ENCODE results near the gene PKN3.
"Not testable (repeated sequence)": the region's sequence is repeated elsewhere in the genome, so short reads cannot be mapped to it uniquely, and the experiment has no call there.

PKN3 gene

DNA sequence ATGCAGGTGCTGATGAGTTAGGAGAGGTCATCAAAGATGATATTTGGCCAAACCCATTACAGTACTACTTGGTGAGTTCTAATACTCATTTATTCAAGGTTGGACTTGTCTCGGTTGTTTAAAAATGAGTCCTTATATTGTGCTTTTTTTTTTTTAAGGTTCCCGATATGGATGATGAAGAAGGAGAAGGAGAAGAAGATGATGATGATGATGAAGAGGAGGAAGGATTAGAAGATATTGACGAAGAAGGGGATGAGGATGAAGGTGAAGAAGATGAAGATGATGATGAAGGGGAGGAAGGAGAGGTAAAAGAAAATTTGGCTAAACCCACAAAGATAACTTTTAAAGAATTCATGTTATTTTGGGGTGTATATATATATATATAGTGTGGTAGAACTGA is 8.6 kb upstream of the PKN3 start:
- DNase-seq (ENCODE audit: low spot score), result not testable (repeated sequence)

DNA sequence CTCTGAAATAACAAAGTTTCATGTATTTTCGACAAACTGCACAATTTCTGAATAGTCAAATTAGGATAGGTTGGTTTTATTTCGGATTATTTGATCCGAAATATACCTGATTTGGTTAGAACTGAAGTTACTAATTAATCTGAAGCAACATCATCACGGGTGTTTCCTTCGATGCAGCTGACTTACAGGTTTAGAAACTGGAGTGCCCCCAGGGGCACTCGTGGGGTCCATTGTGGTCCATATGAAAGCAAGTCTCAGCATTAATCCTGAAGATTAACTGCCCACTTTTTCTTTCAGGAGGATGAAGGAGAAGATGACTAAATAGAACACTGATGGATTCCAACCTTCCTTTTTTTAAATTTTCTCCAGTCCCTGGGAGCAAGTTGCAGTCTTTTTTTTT is 8.0 kb upstream of the PKN3 start:
- DNase-seq (ENCODE audit: low spot score), result no peak

DNA sequence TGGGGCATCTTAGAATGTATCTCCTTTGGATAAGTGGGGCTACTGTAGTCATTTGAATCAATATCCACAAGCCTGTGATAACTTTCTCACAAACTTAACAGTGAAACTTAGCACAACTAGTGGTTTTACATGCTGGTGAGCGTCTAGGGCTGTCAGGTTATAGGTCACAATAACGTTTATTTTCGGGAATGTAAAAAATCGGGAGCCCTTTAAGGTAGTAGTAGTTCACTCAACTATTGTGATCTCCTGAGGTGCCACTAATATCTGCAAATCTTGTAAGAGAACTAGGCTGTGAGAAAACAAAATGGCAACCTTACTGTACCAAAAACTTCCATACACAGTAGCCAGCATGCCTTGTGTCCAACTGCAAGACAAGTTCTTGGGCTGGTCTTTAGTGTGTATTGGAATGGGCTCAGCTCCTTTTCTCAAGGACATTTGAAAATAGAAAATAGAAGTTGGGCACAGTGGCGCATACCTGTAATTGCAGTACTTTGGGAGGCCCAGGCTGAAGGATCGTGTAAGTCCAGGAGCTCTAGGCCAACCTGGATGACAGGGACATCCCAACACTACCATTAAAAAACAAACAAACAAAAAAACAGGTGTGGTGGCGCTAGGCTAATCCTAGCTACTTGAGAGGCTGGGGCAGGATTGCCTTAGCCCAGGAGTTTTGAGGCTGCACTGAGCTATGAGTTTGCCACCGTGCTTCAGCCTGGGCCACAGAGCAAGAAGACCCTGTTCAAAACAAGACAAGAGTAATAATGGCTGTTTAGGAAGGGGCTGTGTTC is 5.2 kb upstream of the PKN3 start:
- DNase-seq (ENCODE audit: low spot score), result no peak

- DNase-seq (ENCODE audit: low spot score), result not testable (repeated sequence)
Observed at GRCh38 chr9:128699096-128699795, 3.1 kb upstream of the PKN3 start.

- DNase-seq (ENCODE audit: low spot score), result no peak
Observed at GRCh38 chr9:128701227-128701854, 962 bp upstream of the PKN3 start.

DNA sequence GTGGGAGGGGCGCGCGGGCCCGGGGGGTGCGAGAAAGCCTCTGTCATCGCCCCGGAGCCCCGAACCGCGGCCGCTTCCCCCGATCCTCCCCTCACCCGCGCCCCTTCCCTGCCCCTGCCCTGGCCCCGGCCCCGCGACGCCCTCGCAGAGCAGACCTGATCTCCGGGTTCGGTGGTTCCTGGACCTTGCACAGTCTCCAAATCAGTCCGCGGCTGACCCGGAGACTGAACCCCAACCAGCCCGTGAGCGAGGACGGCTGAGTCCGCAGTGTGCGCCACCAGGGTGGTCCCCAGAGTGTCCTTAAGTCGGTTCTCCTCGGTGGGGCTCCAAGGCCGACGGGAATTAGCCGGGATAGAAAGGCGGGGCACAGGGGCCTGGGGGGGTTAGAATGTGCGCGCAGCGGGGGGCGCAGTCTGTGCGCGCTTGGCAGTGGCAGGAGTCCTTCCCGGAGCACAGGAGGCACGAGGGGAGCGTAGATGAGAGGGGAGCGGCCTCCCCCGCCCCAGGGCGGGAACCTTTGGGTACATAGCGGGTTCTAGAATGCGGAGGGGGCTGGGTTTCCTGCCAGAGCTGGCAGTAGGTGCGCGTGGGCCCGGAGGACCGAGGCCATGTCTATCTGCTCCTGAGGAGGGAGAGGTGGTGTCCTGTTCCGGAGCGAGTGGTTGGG is 779 bp downstream of the PKN3 start:
- no peak for DNase-seq (ENCODE audit: low spot score)

- DNase-seq (ENCODE audit: low spot score), result no peak
Observed at GRCh38 chr9:128703616-128704355, 1.5 kb downstream of the PKN3 start.

DNA sequence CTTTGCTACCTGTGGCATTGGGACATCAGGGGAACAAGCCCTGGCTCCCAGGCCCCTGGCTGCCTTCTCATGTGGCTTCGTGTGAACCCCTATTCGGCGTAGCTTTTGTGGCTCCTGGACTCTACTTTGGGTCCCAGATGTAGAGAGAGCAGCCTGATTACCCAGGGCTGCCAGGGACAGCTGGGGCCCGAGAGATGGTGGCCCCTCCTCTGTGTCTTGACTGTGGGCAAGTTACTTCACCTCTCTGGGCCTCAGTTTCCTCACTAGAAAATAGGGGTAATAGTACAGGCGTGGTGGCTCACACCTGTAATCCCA is 2.0 kb downstream of the PKN3 start:
- DNase-seq (ENCODE audit: low spot score), result no peak

- no peak for DNase-seq (ENCODE audit: low spot score)
Observed at GRCh38 chr9:128705051-128705965, 3.0 kb downstream of the PKN3 start.

GRCh38 chr9:128706045-128706444 is 3.7 kb downstream of the PKN3 start:
- DNase-seq (ENCODE audit: low spot score), result no peak

GRCh38 chr9:128706671-128707381 is 4.5 kb downstream of the PKN3 start:
- no peak for DNase-seq (ENCODE audit: low spot score)

GRCh38 chr9:128707446-128707845 is 5.1 kb downstream of the PKN3 start:
- no peak for DNase-seq (ENCODE audit: low spot score)

DNA sequence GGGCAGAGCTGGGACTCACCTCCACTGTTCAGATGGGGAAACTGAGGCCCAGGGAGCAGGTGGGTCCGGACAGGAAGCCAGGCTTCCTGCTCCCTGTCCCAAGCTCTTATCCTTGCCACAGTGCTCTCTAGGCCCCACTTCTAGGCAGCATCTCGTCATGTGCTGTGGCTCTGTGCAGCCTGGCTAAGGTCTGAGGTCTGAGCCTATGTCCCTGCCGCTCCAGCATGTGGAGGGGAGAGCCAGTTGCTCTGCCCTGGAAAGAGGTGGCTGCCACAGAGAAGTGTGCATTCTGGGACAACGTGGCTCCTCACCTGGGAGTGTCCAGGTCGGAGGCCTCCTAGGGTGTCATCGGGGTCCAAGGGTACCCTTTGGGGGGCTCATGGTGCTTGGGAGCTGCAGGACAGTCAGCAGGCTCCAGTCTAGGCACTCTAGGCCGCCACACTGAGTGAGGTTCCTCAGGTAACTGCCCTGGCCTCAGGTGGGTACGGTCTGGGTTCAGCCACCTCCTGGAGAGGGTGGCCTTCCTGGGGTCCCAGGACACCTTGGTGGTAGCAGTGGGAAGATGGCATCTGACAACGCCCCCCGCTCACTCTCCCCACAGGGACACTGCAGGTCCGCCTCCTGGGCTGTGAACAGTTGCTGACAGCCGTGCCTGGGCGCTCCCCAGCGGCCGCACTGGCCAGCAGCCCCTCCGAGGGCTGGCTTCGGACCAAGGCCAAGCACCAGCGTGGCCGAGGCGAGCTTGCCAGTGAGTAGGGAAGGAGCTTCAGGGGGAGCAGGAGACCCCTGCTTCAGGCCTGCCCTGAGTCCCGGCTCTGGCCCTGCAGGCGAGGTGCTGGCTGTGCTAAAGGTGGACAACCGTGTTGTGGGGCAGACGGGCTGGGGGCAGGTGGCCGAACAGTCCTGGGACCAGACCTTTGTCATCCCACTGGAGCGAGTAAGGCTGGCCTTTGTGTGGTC is 10.4 kb downstream of the PKN3 start:
- no peak for DNase-seq (ENCODE audit: low spot score)

GRCh38 chr9:128713411-128713780 is 11.1 kb downstream of the PKN3 start:
- DNase-seq (ENCODE audit: low spot score), result no peak

DNA sequence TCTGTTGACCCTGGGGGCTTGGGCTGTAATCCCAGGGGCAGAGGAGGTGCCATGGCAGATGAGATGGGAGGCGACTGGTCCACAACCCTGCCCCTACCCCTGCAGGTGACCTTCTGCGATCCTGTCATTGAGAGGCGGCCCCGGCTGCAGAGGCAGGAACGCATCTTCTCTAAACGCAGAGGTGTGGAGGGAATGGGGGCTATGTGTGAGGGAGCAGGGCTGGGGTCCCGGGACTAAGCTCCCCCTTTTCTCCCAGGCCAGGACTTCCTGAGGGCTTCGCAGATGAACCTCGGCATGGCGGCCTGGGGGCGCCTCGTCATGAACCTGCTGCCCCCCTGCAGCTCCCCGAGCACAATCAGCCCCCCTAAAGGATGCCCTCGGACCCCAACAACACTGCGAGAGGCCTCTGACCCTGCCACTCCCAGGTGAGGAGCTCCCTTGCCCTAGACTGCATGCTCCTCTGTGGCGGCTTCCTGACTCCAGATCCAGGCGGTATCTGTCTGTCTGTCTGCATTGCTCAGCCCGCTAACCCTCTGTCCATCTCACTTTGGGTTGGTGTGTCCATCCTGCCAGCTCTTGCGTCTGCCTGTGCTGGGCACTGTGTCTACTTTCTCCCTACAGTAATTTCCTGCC is 11.8 kb downstream of the PKN3 start:
- DNase-seq (ENCODE audit: low spot score), result no peak

GRCh38 chr9:128714586-128715435 is 12.5 kb downstream of the PKN3 start:
- no peak for DNase-seq (ENCODE audit: low spot score)

DNA sequence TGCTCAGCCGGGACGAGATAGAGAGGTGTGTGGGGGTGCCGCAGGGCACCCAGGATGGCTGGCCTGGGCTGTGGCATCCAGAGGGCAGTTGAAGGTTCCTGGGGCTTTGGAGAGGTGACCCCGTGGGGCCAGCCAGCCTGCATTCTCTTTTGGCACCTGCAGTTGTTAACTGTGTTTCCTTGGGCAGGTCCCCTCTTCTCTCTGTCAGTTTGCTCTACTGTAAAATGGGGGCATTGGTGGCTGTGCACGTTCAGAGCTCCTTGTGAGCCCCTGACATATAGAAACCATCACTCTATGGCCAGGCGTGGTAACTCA is 13.1 kb downstream of the PKN3 start:
- no peak for DNase-seq (ENCODE audit: low spot score)

Data from CD4-positive, alpha-beta T cell treated with Interleukin-6 at 100 ng/mL for 8 hours (primary cell).